HG03066 (cell line): ENCODE measurements around the gene HCFC2.
"Not testable (repeated sequence)": the region's sequence is repeated elsewhere in the genome, so short reads cannot be mapped to it uniquely, and the experiment has no call there.

Experiments
- ATAC-seq: cut with Tn5 transposase; IDR thresholded peaks from one replicate; pipeline ENCODE4 v1.9.1; 2021; ENCODE audit warnings: low read depth; ENCODE audit not compliant: unreplicated experiment

Gene HCFC2

GRCh38 chr12:104064031-104064841 is at the start of gene HCFC2:
TSS of gene HCFC2 (plus strand) at chr12:104064531. CDS start at chr12:104064561, 30 bp downstream.
- ATAC-seq = peak; percentile 90

- ATAC-seq = not testable (repeated sequence)
These were observed 42.5 kb upstream of the HCFC2 start for GRCh38 chr12:104021862-104022261.

GRCh38 chr12:104022786-104023185 is 41.5 kb upstream of the HCFC2 start:
- no peak for ATAC-seq

GRCh38 chr12:104023710-104024109 is 40.6 kb upstream of the HCFC2 start:
- ATAC-seq = no peak

- no peak for ATAC-seq
These were observed 40.0 kb upstream of the HCFC2 start for GRCh38 chr12:104024348-104024747.

- no peak for ATAC-seq
These were observed 38.6 kb upstream of the HCFC2 start for GRCh38 chr12:104025771-104026170.

GRCh38 chr12:104026841-104027599 is 37.3 kb upstream of the HCFC2 start:
- ATAC-seq = no peak

GRCh38 chr12:104030596-104030995 is 33.7 kb upstream of the HCFC2 start:
- not testable (repeated sequence) for ATAC-seq

- ATAC-seq = not testable (repeated sequence)
These were observed 28.2 kb upstream of the HCFC2 start for GRCh38 chr12:104036143-104036542.

GRCh38 chr12:104039769-104040168 is 24.6 kb upstream of the HCFC2 start:
- not testable (repeated sequence) for ATAC-seq

GRCh38 chr12:104042580-104042979 is 21.8 kb upstream of the HCFC2 start:
- ATAC-seq = no peak

- no peak for ATAC-seq
These were observed 20.2 kb upstream of the HCFC2 start for GRCh38 chr12:104044158-104044557.

GRCh38 chr12:104046306-104046705 is 18.0 kb upstream of the HCFC2 start:
- ATAC-seq = no peak

- no peak for ATAC-seq
These were observed 16.2 kb upstream of the HCFC2 start for GRCh38 chr12:104048162-104048561.

- ATAC-seq = no peak
These were observed 15.5 kb upstream of the HCFC2 start for GRCh38 chr12:104048811-104049210.

GRCh38 chr12:104049278-104049902 is 14.9 kb upstream of the HCFC2 start:
- no peak for ATAC-seq

GRCh38 chr12:104049903-104050356 is 14.4 kb upstream of the HCFC2 start, which contains the start of gene GLT8D2:
TSS of gene GLT8D2 (minus strand) at chr12:104050187. CDS start at chr12:104019648, 30,539 bp downstream.
- ATAC-seq = no peak

- ATAC-seq = no peak
These were observed 13.9 kb upstream of the HCFC2 start for GRCh38 chr12:104050436-104050835.

- ATAC-seq = no peak
These were observed 9.5 kb upstream of the HCFC2 start for GRCh38 chr12:104054681-104055346.

GRCh38 chr12:104055686-104056388 is 8.5 kb upstream of the HCFC2 start:
- ATAC-seq = no peak
